ENCODE data around the gene FXYD2.

The FXYD2 gene

DNA sequence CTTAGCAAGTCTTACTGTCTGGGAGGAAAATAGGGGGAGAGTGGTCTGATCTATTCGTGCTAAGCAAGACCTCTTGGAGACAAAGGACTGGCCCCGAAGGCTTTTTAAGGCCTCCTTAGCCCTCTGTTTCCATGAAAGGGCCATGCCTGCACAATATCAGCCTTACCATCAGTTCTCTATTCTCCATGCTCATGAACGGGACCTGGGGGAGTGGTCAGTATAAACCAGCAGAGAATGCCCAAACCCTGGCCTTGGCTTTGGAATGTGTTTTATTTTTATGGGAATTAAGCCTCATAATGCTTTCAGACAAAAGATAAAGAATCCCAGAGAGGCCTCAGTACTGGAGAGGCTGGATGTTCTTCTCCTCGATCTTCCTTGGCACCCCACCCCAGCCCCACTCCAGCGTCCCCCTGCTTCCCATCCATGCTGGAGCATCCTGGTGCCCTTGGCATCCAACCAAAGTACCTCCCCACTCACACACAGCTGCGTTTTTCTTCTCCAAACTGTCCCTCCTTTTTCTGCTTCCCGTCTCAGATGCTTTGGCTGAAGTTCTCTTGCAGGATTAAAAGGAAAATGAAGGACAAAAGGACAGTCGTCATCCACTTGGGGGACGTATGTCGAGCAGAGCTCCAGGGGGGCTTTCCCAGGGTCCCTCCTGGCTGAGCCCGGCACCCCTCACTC, 33.3 kb upstream of the FXYD2 start:
- no peak for DNase-seq (ENCODE audit: low read depth)

- no peak for DNase-seq (ENCODE audit: low read depth)
Measured at GRCh38 chr11:117855912-117856651, 31.5 kb upstream of the FXYD2 start.

DNA sequence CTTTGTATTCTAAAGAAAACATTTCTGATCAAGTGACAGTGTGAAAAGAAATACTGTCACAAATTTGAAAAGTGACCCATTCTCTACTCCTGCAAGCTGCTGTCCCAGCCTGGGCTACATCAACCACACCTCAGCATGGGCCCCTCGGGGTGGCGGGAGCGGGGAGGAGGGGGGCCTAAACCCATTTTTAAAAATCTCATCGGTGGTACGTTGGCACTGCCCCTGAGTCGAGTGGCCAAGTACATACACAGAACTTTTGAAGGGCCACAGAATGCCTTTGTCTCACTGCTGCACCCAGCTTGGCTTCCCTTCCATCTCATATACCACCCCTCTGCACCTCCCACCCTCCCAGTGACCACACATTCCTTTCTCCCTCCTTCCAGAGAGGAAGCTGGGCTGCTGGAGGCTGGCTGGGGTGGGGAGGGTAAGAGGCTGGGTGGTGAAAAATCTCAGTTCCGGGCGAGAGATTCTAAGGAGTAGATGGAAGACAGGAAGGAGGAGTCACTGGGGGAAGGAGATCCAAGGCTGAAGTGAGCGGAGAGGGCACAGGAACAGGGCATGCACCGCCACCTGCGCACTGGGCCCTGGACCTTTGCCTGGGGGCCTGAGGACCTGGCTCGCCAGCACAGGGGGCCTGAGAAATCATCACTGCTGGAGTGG, 30.8 kb upstream of the FXYD2 start:
- DNase-seq (ENCODE audit: low read depth) = no peak

GRCh38 chr11:117852309-117852708, 27.8 kb upstream of the FXYD2 start:
- DNase-seq (ENCODE audit: low read depth) = no peak

DNA sequence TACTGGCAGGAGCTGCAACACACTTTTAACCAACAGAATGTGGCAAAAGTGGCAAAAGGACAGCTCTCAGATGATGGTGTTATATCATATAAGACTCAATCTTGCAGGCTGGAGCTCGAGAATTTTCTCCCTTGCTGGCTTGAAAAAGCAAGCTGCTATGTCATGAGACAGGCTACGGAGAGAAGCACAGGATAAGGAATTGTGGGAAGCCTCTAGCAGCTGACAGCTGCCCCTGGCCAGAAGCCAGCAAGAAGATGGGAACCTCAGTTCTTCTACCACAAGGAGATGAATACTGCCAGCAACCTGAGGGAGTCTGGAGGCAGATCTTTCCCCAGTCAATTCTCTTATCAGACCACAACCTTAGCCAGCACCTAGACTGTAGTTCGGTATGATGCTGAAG, 27.3 kb upstream of the FXYD2 start:
- no peak for DNase-seq (ENCODE audit: low read depth)

- DNase-seq (ENCODE audit: low read depth) = no peak
Measured at GRCh38 chr11:117851106-117851505, 26.6 kb upstream of the FXYD2 start.

DNA sequence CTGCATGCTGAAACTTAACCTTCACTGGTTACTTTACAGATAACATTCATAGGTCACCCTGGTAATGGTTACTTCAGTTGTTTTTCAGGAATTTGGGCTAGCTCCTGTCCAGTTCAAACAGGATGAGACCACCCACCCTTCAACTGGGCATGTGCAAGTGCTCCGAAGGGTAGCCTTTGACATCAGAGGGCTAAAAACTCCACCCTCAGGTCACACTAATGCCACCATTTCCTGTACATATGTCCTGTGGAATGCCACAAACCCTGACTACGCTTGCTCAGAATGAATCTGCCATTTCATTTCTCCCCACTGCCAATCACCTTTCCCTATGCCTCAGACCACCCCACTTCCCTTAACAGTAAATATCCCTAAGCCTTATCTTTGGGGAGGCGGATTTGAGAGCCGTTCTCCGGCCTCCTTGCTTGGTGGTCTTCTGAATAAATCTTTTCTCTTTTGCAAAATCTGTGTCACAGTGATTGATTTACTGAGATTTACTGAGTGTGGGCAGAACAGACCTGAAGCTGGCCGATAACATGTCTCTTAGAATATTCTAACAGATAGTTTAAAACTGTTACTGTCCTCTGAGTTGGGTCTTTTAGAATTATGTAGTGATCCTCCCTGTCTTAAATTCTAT, 25.4 kb upstream of the FXYD2 start:
- no peak for DNase-seq (ENCODE audit: low read depth)

GRCh38 chr11:117843666-117844484, 19.3 kb upstream of the FXYD2 start:
- peak; percentile 61 for DNase-seq (ENCODE audit: low read depth)

DNA sequence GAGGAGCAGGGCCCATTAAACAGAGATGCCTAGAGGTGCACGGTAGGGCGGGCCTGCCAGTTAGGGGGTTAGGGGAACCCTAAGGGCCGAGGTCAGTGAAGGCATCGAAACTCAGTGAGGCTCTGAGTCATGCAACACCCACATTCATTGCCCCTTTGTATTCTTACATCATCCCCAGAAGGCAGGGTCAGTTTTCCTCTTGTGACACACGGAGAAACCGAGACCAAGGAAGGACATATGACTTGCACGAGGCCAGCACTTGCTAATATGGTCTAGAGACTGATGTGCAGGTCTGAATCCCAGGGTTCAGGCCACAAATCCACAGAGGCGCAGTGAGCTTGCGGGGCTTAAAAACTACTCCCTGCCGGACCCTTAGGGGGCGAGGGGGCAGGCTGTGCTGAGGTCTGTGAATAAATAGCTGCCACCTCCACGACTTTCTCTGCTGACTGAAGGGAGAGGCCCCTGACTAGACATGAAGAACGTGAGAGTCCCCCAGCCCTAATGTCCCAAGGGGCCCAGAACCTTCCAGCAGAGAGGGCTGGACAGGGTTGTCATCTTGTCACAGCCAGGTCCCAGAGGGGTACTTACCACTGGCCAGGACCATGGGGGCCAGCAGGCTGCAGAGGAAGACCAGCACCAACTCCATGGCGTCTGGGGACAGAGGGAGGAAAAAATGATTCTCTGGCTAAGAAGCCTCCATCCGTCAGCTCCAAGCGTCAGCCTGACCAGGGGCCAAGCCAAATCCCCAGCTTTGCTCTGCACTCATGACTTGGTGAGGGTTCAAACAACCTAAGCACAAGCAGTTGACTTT, 17.8 kb upstream of the FXYD2 start:
- no peak for DNase-seq (ENCODE audit: low read depth)

GRCh38 chr11:117841551-117842031, 17.0 kb upstream of the FXYD2 start:
- DNase-seq (ENCODE audit: low read depth) = no peak

GRCh38 chr11:117840881-117841550, 16.5 kb upstream of the FXYD2 start:
- no peak for DNase-seq (ENCODE audit: low read depth)

- DNase-seq (ENCODE audit: low read depth) = no peak
Measured at GRCh38 chr11:117839936-117840813, 15.6 kb upstream of the FXYD2 start.

DNA sequence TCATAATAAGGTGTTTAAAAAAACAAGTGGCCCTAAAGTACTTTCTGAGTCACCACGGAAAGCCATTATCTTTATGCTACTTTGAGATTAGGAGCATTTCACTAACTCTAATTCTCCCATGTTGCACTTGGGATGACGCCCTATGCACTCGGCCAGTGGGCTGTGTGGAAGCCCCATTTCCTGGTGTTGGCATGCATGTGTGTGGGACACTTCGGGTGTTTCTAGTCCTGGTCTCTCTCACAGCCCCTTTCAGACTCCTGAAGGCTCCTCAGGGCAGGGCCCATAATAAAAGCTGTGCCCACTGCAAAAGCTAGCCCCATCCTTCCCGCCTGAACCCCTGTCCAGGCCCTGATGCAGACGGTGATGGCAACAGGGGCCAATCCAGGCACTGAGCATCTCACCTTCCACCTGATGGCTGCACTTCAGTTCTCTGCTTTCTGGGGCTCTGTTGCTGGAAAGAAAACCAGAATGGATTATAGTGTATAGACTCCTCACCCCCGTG, 14.9 kb upstream of the FXYD2 start:
- DNase-seq (ENCODE audit: low read depth) = no peak

GRCh38 chr11:117838901-117839300, 14.4 kb upstream of the FXYD2 start:
- DNase-seq (ENCODE audit: low read depth) = no peak

GRCh38 chr11:117837791-117838190, 13.2 kb upstream of the FXYD2 start:
- DNase-seq (ENCODE audit: low read depth) = no peak

GRCh38 chr11:117837070-117837776, 12.7 kb upstream of the FXYD2 start:
- no peak for DNase-seq (ENCODE audit: low read depth)

GRCh38 chr11:117836077-117836960, 11.8 kb upstream of the FXYD2 start:
- DNase-seq (ENCODE audit: low read depth) = no peak
